Endometrial microvascular endothelial cells (primary cell): ENCODE measurements around the gene SMARCA2. TPM values are rescaled to one million over a fixed set of nuclear protein-coding genes. Genes with fewer than 3 reads are reported as not detected.

Experiments used
- in situ Hi-C: cut with HindIII; loops from 2 replicates; pipeline ENCODE4 v1.10.0; 2017; ENCODE audit warnings: low sequenced_read_pairs, low pct_unique_long_range_greater_than_20kb; ENCODE audit errors: inconsistent ontology term
- total RNA-seq: library from RNA; depleted of rRNA; stranded (reverse); fragments of >200 nt; gene quantifications from one replicate; pipeline ENCODE4 v1.2.3, GENCODE V29; 2015; ENCODE audit errors: inconsistent ontology term

SMARCA2 gene
- total RNA-seq, 1 donor from 2014 or later = 30.5 TPM

DNA sequence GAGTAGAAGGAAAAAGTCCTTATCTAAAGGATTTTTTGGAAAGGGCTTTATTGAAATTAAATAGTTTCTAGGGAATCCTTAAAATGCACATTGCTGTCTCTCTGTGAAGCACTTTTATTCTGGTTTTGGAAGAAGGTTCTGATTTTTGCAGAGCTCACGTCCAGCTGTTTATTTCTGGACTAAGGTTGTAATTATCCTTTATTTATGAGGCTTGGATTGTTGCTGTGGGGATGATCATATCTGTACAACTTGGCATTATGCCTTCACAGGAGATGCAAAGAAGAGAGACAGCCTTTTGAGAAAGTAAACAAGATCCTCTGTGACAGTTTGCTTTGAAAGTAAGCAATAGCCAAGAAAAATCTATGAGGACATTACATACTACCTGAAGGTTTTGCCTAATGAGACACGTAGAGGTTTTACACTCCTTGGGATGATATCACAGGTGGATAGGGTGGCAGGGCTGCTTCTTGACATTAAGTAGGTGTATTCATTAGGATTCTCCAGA lies 14.6 kb downstream of the SMARCA2 start:
- in situ Hi-C loops = no loop called here

DNA sequence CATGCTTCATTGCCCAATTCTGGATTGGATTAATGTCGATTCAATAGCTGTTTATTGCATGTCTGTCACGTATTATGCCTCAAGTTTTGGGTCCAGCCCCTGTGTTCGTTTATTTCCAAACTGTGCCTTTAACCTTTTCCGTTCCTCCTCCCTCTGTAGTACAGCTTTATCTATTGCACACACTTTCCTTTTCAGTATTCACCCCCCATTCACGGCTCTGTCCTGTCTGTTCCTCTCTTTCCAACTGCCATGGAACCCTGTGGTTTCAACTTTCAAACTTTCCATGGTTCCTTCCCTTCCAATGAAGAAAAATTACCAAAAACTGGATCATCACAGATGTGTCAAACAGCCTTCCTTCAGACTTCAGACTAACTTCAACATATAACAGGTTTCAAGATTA lies 17.1 kb downstream of the SMARCA2 start:
- in situ Hi-C loops = no loop called here

DNA sequence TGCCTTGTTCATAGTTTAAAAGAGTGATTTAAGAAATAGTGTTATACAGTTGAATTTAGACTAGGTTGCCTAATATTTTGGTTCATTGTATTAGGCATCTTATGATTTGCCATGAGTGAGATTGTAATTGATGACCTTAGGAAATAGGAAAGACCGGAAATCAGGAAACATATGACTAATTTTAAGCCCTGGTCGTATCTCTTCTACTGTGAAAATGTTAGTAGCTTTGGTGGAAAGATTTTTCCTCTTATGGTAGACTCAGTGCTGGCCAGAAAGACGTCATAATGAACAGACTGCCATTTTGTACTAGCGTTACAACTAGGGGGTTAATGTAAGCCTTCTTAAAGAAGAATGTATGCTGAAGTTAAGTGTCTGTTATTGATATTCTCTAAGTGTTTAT lies 21.7 kb downstream of the SMARCA2 start:
- in situ Hi-C loops = no loop called here

DNA sequence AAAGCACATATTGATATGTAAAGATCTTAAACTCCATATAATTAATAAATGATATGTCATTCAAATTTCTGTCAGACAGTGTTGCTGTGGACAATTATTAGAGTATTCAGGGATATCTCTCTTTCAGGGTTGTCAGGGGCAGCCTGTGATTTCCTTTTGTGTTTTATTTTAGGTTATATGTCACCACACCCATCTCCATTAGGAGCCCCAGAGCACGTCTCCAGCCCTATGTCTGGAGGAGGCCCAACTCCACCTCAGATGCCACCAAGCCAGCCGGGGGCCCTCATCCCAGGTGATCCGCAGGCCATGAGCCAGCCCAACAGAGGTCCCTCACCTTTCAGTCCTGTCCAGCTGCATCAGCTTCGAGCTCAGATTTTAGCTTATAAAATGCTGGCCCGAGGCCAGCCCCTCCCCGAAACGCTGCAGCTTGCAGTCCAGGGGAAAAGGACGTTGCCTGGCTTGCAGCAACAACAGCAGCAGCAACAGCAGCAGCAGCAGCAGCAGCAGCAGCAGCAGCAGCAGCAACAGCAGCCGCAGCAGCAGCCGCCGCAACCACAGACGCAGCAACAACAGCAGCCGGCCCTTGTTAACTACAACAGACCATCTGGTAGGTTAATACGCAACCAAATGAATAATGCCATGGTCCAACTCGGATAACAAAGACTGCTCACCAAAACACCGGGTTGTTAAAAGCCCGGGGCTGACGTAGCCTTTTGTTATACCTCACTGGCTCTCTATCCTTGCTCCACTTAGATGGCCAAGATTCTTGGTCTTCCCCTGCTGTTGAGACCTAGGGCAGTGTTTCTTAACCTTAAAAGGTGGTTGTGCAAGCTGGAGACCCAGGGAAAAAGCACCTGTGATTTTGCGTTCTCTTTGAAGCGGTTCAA lies 24.4 kb downstream of the SMARCA2 start:
- in situ Hi-C loops = no loop called here

DNA sequence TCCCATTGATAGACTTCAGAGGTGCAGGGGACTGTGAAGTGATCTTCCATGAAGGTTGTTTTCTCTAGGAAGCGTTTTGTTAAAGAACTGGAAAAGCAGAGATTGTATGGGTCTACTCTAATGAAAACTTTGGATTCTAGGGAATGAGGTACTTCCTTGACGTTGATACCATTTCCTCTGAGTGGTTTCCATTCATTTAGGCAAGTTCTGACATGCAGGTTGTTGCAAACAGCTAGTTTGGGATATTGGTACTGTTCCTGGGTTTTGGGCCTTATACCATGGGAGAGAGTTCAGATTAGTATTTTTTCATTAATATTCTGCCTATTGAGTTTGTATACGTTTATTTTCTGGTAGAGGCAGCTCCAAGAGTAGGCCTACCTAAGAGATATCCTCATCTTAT lies 25.7 kb downstream of the SMARCA2 start:
- in situ Hi-C loops = no loop called here

DNA sequence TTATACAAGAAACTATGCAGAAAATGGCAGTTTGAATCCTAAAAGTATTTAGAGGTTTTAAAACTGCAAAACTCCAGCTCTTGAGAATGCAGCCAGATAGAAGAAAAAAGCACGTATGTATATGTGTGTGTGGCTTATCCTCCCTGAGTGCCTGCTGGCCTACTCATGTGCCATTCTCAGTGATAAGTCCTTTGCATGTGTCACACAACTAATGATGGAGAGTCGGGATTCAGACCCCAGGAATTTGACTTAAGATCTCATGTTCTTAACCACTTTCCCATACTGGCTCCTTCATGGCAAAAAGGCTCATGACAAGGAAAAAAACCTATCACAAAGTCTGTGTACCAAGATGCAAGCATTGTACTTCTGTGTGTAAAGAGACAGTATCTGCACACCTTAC lies 26.6 kb downstream of the SMARCA2 start:
- in situ Hi-C loops = no loop called here

DNA sequence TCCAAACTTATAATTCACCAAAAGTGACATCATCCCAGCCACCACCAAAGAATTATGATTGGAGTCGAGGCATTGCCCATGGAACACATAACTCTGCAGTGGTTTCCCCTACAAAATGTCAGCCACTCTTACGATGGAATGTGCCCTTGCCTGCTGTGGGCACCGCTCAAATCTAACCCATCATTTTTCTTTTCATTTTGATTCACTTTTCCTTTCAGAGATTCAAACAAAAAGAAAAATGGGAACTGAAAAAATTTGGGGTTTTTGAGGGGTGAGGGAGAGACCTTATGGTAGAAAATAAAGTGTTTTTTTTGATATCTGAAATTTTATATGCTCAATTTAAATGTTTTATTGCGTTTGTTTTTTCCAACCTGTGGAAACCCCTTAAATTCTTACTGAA lies 28.1 kb downstream of the SMARCA2 start:
- in situ Hi-C loops = no loop called here

DNA sequence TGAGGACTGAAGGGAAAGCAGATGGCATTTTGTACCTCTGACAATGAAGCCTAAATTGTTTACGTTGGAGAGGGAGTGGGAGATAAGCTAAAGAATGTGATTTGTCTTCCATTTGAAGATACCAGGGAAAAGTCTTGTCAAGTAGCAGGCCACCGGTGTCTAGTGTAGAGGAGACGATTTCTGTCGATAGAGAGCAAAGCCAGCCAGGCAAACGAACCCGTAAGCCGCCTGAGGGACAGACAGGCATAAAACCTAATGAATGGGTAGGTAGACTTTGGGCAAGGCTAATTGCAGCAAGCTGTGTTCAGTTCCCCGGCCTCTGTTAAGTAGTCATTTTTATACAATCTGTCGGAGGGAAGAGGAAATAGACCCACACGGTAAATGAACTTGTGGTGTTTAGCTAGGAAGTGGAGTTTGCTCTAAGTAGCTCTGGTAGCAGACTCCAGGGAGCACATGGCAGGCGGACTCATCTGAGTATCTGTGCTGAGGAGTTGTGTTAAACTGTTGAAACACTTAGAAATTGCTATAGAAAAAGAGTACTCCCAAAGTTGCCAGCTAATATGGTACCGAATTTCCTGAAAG lies 28.8 kb downstream of the SMARCA2 start:
- in situ Hi-C loops = no loop called here

DNA sequence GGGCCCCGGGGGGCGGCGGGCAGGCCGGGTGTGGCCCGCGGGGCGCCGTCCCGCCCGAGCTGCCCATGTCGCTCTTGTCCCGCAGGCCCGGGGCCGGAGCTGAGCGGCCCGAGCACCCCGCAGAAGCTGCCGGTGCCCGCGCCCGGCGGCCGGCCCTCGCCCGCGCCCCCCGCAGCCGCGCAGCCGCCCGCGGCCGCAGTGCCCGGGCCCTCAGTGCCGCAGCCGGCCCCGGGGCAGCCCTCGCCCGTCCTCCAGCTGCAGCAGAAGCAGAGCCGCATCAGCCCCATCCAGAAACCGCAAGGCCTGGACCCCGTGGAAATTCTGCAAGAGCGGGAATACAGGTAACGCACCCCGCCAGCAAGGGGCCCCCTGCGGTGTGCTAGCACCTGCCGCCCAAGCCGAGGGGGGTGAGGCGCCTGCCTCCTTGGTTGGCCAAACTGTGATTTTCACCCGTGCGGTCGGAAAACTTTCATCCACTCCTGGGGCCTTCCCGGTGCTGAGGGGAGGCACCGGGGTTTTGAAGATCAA lies 32.1 kb downstream of the SMARCA2 start:
- in situ Hi-C loops = no loop called here

DNA sequence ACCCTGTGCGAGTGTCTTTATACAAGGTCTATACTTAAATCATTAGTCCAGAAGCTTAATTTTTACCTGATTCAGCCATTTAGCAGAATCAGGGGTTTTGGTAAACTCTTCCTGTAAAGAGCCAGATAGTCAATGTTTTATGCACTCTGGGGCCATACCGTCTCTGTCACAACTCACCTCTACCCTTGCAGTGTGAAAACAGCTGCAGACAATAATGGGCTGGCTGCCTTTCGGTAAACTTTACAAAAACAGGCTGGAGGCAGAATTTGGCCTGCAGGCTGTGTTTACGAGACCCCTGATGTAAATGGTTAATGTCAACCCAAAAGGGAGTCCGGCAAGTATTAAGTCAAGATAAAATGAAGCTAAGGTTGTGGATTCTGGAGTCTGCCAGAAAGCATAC lies 32.8 kb downstream of the SMARCA2 start:
- in situ Hi-C loops = no loop called here

DNA sequence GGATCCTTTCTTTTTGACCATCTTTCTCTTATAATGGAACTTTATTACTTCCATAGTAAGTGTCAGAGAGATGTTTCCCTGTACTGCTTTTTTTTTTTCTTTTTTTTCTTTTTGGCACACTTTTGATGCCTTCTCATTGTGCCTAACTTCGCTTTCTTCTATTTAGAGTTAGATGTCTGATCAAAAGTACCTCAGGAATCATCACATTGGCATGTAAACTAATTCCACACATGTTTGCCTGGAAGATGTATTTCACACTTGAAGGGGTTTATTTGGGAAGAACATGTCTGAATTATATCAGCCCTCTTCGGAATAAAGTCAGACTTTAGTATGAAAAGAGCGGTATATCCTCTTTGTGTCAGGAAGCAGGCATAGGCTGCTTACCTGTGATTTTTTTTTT lies 35.1 kb downstream of the SMARCA2 start:
- in situ Hi-C loops = no loop called here

DNA sequence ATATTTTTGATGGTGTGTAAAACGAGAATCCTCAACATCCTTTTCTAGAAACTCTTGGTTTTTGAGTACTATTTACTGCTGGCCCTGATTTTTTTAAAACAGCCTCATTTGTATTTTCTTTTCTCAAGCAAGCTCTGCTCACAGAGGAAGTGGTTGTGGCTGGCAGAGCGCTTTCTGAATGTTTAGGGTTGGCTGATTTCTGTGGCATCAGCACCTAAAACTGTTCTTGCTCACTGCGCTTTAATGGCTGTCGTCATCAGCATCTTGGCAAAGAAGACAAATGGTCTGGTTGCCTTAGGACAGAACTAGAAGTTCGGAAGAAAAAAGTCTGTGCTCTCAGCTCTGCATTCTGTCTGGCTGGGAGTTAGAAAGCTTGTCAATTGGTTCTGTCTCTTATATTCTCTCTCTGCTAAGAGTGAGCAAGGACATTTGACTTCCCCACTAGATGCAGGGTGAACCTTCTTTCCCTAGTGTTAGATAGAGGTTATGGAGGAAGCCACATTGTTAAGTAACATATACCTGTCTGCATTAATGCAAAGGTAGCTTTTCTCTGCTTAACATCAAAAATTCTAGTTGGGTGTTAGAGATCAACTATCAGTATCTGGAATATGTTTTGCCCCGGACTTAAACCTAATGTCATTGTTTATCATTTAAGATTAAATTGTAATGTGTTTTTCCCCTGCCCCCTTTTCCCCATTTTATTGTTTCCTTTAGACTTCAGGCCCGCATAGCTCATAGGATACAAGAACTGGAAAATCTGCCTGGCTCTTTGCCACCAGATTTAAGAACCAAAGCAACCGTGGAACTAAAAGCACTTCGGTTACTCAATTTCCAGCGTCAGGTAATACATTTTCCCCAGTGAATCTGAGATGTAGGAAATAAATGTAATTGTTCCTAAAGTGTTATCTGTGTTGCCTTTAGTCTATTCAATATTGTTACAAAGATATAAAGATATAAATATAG lies 39.0 kb downstream of the SMARCA2 start:
- in situ Hi-C loops = no loop called here

DNA sequence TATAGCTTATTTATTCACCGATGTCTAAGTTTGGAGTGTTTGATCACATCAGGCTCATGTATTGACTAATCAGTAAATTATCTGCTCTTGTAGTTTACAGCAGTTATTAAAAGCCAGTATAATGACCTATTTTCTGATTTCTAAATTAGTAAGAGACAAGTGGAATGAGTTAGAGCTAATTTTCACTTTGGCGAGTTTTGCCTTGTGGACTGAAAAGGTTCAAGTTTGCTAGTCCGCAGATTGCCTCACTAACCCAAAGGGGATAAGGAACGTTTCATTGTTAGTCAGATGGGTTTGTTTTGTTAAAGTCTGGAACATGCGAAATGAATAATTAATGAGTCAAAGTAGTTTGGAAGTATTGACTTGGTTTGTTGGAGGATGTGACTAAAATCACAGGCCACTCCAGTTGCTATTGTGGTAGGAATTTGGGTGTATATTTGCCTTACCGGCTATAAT lies 40.1 kb downstream of the SMARCA2 start:
- in situ Hi-C loops = no loop called here

DNA sequence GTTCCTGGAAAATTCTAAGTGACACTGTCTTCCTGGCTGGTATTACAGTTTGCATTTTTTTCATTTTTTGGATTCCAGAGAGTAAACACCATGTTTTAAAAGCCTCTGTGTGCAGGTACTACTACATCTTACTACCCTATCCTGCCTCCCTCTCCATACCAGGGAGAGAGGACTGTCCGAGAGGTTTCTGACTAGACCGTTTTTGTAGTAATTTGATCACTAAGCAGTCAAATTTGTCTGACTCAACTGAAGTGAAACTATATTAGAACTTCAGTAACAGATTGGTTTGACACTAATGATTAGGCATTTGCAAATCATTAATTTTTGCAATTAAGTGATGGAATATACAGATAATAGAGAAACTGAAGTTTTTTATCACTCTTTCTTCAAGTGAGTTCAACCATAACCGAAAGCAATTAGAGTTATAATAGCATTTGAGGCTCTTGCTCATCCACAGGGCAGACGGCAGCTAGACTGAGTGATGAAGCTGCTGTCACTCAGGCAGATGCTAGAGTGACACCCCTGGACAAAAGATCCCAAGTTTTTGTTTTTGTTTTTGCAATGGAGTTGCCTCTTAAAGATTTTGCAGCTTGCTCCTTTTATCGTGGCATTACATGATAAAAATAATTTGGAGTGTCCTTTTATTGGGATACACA lies 44.3 kb downstream of the SMARCA2 start:
- in situ Hi-C loops = no loop called here

DNA sequence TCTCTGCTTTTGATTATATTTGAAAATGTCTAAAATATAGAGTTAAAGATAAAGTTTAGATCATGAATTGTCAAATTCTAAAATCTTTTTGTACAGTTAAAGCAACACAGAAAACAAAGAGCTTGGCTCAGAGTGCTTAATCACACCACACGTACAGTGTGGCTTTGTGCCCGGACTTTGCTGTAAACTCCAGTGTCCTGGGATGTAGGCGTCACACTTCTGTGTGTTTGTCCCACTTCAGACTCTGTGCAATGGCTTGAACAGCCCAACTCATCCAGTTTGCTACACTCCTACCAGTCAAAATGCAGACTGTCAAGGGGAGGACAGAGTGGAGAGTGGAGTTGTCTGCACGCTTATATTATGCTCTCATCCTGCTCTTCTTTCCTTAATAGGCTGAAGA lies 45.3 kb downstream of the SMARCA2 start:
- in situ Hi-C loops = no loop called here

DNA sequence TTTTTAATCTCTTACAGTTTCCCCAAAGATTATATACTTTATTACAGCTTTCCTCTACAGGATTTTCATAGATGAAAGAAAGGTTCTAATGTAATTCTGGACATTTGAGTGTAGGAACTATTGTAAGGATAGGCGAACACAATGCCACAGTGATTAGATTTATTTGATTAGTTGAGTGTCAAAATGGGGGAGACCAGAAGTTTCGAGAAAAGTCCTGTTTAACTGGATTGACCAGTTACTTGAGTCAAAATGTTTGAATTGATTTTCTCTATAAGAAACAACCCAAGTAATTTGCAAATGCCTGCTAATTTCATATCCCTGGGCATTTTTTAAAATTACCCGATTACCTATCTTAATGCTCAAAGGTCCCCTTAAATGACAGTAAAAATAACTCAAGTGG lies 50.6 kb downstream of the SMARCA2 start:
- in situ Hi-C loops = no loop called here

DNA sequence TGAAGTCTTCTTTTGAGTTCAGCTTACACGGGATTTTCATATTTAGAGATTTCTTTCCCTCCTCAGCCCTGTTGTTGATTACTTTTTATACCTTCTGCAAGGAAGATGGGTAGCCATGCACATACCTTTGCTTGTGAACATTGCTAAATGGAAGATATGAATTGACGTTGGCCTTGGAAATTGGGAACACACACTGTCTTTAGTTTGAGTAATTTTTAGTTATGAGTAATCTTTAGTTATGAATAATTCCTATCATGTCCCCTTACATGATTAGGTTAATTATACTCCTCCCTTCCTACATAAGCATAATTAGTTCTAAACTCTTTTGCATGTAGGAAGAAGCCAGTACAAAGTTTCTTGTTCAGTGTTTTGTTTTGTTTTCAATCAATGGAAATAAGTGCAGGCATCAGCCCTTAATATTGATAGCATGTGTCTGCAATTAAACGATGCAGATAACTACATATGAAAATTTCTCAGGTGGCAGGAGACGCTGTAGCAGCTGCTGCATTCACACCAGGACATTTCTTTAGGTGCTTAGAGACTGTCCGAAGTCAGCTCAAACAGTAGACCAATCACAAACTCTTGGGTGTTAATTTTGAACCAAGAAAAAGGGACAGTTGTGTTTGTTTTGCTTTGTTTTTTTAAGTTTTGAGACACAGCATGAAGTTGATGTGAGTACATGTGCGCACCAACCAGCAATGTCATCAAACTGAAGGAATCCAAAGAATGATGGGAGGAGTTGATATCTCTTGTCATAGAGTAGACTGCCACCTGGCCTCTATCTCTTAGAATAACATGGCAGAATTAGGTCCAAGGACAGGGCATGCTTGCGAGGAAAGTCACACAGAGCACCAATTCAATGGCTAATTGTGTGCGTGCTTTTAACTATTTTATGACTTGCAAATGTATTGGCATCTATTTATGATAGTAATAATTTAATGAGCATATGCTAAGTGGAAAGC lies 51.4 kb downstream of the SMARCA2 start:
- in situ Hi-C loops = no loop called here
